CD14-positive monocyte (primary cell): ENCODE data around the gene FKBP2. TPM values are rescaled to one million over a fixed set of nuclear protein-coding genes. Genes with fewer than 3 reads are reported as not detected.

Experiments used
- DNase-seq, 3 donors: peaks; one replicate each; pipeline ENCODE4 v3.0.0-alpha.2; 2011 to 2022
- H2AFZ ChIP-seq: 2 replicates; pipeline ENCODE4 v1.6.0; 2012; ENCODE audit warnings: mild to moderate bottlenecking, low read depth, low read length, inconsistent platforms; ENCODE audit not compliant: insufficient read depth, poor library complexity, severe bottlenecking
- H3K27ac ChIP-seq, 2 donors: 1 replicate in 1 of 2; 2 replicates in 1 of 2; pipeline ENCODE4 v1.5.1; 2012 to 2013; ENCODE audit warnings: low read length in 2 of 2, control low read depth in 1 of 2, inconsistent platforms in 1 of 2, low read depth in 1 of 2, mild to moderate bottlenecking in 1 of 2
- H3K27me3 ChIP-seq, 2 donors: one replicate each; pipeline versions ENCODE4 v1.6.0 to v1.6.1; 2011 to 2013; ENCODE audit warnings: low read length in 2 of 2; ENCODE audit not compliant: control insufficient read depth in 2 of 2, insufficient read depth in 2 of 2
- H3K36me3 ChIP-seq, 2 donors: replicated peaks in 1 of 2; 1 replicate in 1 of 2; 2 replicates in 1 of 2; pipeline versions ENCODE4 v1.5.1 to v1.6.1; 2012 to 2013; ENCODE audit warnings: low read length in 2 of 2, control low read depth in 1 of 2, inconsistent platforms in 1 of 2, mild to moderate bottlenecking in 1 of 2; ENCODE audit not compliant: insufficient read depth in 2 of 2, control insufficient read depth in 1 of 2
- H3K4me1 ChIP-seq, 2 donors: 1 replicate in 1 of 2; 2 replicates in 1 of 2; pipeline versions ENCODE4 v1.5.1 to v1.6.1; 2012 to 2013; ENCODE audit warnings: low read length in 2 of 2, control low read depth in 1 of 2, inconsistent platforms in 1 of 2, mild to moderate bottlenecking in 1 of 2, moderate library complexity in 1 of 2; ENCODE audit not compliant: insufficient read depth in 2 of 2, control insufficient read depth in 1 of 2
- H3K4me2 ChIP-seq: replicated peaks from 2 replicates; pipeline ENCODE3; 2012; ENCODE audit warnings: low read length, moderate library complexity, mild to moderate bottlenecking; ENCODE audit not compliant: poor library complexity, severe bottlenecking; ENCODE audit errors: extremely low read depth
- H3K4me3 ChIP-seq, 3 experiments: fragments of 200-600 bp in 1 of 3; sonication (generic) in 1 of 3; replicated peaks in 1 of 3; 1 replicate in 2 of 3; 2 replicates in 1 of 3; pipeline ENCODE4 v1.5.1; 2011 to 2013; ENCODE audit warnings: low read length in 3 of 3, mild to moderate bottlenecking in 3 of 3, control low read depth in 2 of 3, low read depth in 2 of 3, inconsistent platforms in 1 of 3, moderate library complexity in 1 of 3
- H3K79me2 ChIP-seq: 2 replicates; pipeline ENCODE4 v1.6.0; 2012; ENCODE audit warnings: mild to moderate bottlenecking, control low read depth, inconsistent platforms, low read length, moderate library complexity; ENCODE audit not compliant: insufficient read depth
- H3K9ac ChIP-seq: 2 replicates; pipeline ENCODE4 v1.6.0; 2017; ENCODE audit warnings: low read length, mild to moderate bottlenecking; ENCODE audit not compliant: insufficient read depth, poor library complexity, severe bottlenecking
- H3K9me3 ChIP-seq, 2 donors: replicated peaks in 1 of 2; 1 replicate in 1 of 2; 2 replicates in 1 of 2; pipeline versions ENCODE4 v1.5.1 to v1.6.1; 2012 to 2013; ENCODE audit warnings: low read length in 2 of 2, control low read depth in 1 of 2; ENCODE audit not compliant: control insufficient read depth in 1 of 2, insufficient read depth in 1 of 2
- H4K20me1 ChIP-seq: 2 replicates; pipeline ENCODE4 v1.6.0; 2012; ENCODE audit warnings: mild to moderate bottlenecking, low read length, control low read depth, moderate library complexity; ENCODE audit not compliant: insufficient read depth
- H3K27ac Mint-ChIP-seq, 7 donors: one replicate each; pipeline ENCODE4 v1.8.0; 2020; ENCODE audit warnings: mild to moderate bottlenecking in 7 of 7, mixed read lengths in 7 of 7, moderate library complexity in 6 of 7, inconsistent platforms in 2 of 7
- H3K27me3 Mint-ChIP-seq, 3 donors: one replicate each; pipeline ENCODE4 v1.8.0; 2021 to 2022; ENCODE audit warnings: low read depth in 3 of 3, mild to moderate bottlenecking in 3 of 3, mixed read lengths in 3 of 3, moderate library complexity in 3 of 3, inconsistent platforms in 1 of 3
- H3K36me3 Mint-ChIP-seq, 2 donors: one replicate each; pipeline ENCODE4 v1.8.0; 2020; ENCODE audit warnings: mixed read lengths in 2 of 2, inconsistent platforms in 1 of 2, mild to moderate bottlenecking in 1 of 2
- H3K4me1 Mint-ChIP-seq: one replicate; pipeline ENCODE4 v1.8.0; 2020; ENCODE audit warnings: mild to moderate bottlenecking, mixed read lengths
- H3K4me3 Mint-ChIP-seq, 2 donors: one replicate each; pipeline ENCODE4 v1.8.0; 2020; ENCODE audit warnings: mild to moderate bottlenecking in 2 of 2, mixed read lengths in 2 of 2, moderate library complexity in 1 of 2
- H3K9me3 Mint-ChIP-seq, 7 donors: one replicate each; pipeline ENCODE4 v1.8.0; 2020 to 2022; ENCODE audit warnings: mixed read lengths in 7 of 7, mild to moderate bottlenecking in 6 of 7, moderate library complexity in 6 of 7, inconsistent platforms in 2 of 7
- WGBS: methylation state at CpG from one replicate; pipeline ENCODE4 v1.1.5; 2013; ENCODE audit warnings: missing lambda C conversion rate; ENCODE audit not compliant: insufficient coverage; 5-methylcytosine and 5-hydroxymethylcytosine counted together
- intact Hi-C, 2 donors: fragments of 100-400 bp; cut with micrococcal nuclease; formaldehyde crosslinking; loops; one replicate each; pipeline versions ENCODE4 v1.15.0 to v1.15.1; 2023
- polyA plus RNA-seq, 3 donors: library from polyadenylated mRNA; depleted of rRNA in 1 of 3; unstranded in 2 of 3; stranded (reverse) in 1 of 3; fragments of 300-500 nt in 2 of 3; fragments of >200 nt in 1 of 3; fragmentation: Illumina TruSeq in 2 of 3; gene quantifications; 1 replicate in 2 of 3; 2 replicates in 1 of 3; pipeline ENCODE4 v1.2.3, GENCODE V29; 2012 to 2021
- TF ChIP-seq, protein P1 (sequence below): fragments of 200-600 bp; IDR thresholded peaks from one replicate; pipeline ENCODE4 v1.8.0; 2022; ENCODE audit warnings: antibody characterized with exemption, mild to moderate bottlenecking

Gene FKBP2
- polyA plus RNA-seq, 3 donors = 38.9 to 80.7 (median 71.1) TPM

DNA sequence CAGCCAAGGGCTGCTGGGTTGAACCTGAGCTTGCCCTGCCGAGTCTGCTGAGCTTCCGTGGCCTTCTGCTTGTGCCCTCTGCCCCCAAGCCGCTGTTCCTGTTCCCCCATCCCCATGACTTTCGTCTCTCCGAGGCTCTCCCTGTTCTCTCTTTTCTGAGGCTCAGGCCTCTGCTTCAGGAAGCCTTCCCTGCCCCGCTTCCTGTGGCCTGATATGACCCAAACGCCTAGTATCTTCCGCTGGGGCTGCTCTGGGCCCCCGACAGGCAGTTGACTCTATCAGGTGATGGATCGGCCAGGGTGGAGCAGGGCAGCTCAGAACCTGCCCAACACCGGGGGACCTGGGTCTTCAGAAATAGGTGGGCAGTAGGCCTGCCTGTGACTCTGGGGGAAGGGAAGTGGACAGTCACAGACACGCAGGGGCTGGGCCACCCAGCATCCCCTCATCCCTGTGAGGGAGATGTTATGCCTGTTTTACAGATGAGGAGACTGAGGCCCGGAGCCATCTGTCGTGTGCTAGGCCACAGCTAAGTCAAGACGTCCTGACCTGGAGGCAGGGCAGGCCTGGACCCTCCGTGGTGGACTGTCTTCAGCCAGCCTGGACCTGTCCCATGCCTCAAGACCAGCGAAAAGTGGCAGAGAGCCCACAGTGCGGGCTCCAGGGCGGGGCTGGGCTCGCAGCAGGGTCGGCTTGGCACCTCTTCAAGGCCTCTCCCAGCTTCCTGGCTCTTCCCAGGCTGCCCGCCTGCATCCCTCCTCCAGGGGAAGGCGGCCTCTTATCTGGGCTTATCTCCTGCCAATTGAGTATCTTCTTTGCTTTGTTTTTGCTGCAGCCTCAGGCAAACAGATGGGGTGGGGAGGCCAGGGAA, 27.4 kb downstream of the FKBP2 start:
- DNase-seq = peak in 2 of 3 donors; percentile 38 to 49
- peak overlapping the region; percentile 89 for H3K4me2 ChIP-seq
- peaks cover 29% of the 10 kb centered on the region for H3K4me1 Mint-ChIP-seq
- peak overlapping the region; percentile 61 to 95 (median 67) for H3K4me3 ChIP-seq
- peaks cover 29 to 34% of the 10 kb centered on the region in 2 donors for H3K4me1 ChIP-seq
- peak overlapping the region; percentile 84 to 97 for H3K27ac ChIP-seq
- peak overlapping the region; percentile 94 to 98 for H3K4me3 Mint-ChIP-seq
- H3K36me3 Mint-ChIP-seq = peaks cover 24 to 35% of the 10 kb centered on the region in 2 donors
- no peaks in the 10 kb centered on the region for H4K20me1 ChIP-seq
- H3K27me3 Mint-ChIP-seq = no peaks in the 10 kb centered on the region
- no peaks in the 10 kb centered on the region for H3K9me3 ChIP-seq
- H3K27ac Mint-ChIP-seq = peak overlapping the region; percentile 96 to 99 (median 98)
- no peaks in the 10 kb centered on the region for H3K9me3 Mint-ChIP-seq
- TF ChIP-seq, protein P1, sequence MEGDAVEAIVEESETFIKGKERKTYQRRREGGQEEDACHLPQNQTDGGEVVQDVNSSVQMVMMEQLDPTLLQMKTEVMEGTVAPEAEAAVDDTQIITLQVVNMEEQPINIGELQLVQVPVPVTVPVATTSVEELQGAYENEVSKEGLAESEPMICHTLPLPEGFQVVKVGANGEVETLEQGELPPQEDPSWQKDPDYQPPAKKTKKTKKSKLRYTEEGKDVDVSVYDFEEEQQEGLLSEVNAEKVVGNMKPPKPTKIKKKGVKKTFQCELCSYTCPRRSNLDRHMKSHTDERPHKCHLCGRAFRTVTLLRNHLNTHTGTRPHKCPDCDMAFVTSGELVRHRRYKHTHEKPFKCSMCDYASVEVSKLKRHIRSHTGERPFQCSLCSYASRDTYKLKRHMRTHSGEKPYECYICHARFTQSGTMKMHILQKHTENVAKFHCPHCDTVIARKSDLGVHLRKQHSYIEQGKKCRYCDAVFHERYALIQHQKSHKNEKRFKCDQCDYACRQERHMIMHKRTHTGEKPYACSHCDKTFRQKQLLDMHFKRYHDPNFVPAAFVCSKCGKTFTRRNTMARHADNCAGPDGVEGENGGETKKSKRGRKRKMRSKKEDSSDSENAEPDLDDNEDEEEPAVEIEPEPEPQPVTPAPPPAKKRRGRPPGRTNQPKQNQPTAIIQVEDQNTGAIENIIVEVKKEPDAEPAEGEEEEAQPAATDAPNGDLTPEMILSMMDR = no peak
- peak overlapping the region; percentile 94 for H3K9ac ChIP-seq
- WGBS = 18% methylated on average over 20 of the region's 23 CpGs
- peaks cover 33 to 34% of the 10 kb centered on the region in 2 donors for H3K36me3 ChIP-seq
- H2AFZ ChIP-seq = peak overlapping the region; percentile 85
- intact Hi-C loops = loop anchor here (2.0 to 5.0 kb wide), 2 partner anchors 15 to 34 kb away; partner anchors contain the start of gene CATSPERZ (in 1 of the 2)
- peaks cover 8% of the 10 kb centered on the region for H3K79me2 ChIP-seq
- H3K27me3 ChIP-seq = no peaks in the 10 kb centered on the region

DNA sequence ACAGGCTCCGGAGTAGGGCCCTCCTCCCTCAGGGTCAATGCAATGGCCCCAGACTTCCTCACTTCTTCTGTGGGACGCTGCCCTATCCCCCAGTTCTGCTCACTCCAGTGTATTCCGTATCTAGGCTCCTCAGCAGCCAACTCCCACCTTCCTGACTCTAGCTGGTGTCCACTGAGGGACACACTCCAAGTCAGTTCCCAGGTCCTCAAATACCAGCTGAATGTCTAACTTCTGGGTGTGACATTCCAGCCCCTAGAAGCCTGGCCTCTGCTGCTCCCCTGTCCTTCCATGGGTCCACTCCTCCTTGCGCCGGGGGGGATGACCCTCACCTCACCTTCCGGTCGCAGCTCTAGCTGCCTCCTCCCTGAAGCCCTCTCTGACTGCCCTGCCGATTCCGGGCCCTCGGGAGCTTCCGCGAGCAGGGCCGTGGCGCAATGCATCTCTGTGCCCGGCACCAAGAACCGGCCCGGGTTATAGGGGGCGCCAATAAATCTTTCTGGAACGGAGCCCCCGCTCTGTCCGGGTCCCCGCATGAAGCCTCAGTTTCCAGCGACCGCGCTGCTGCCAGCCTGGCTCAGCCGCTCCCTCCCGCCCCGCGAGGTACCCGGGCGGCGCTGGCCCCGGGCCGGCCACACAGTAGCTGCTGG, 28.1 kb downstream of the FKBP2 start:
- H3K36me3 ChIP-seq = peaks cover 25 to 26% of the 10 kb centered on the region in 2 donors
- DNase-seq = peak; percentile 51 to 69 (median 55)
- Mint-ChIP-seq H3K36me3 (peaks cover 20 to 31% of the 10 kb centered on the region in 2 donors), H3K27ac (peak overlapping the region; percentile 96 to 99 (median 98)), H3K9me3 (no peaks in the 10 kb centered on the region), H3K4me1 (peaks cover 29% of the 10 kb centered on the region), H3K4me3 (peak overlapping the region; percentile 94 to 98), H3K27me3 (no peaks in the 10 kb centered on the region)
- no peaks in the 10 kb centered on the region for H3K9me3 ChIP-seq
- H3K4me3 ChIP-seq = peak overlapping the region; percentile 61 to 95 (median 67)
- H3K4me2 ChIP-seq = peak overlapping the region; percentile 89
- peak overlapping the region; percentile 85 for H2AFZ ChIP-seq
- TF ChIP-seq, protein P1 = no peak
- no peaks in the 10 kb centered on the region for H4K20me1 ChIP-seq
- 0% methylated on average over 33 of the region's 34 CpGs for WGBS
- H3K4me1 ChIP-seq = peaks cover 29 to 34% of the 10 kb centered on the region in 2 donors
- peak overlapping the region; percentile 94 for H3K9ac ChIP-seq
- intact Hi-C loops = loop anchor here (2.0 to 5.0 kb wide), 2 partner anchors 16 to 33 kb away; partner anchors contain the start of gene CATSPERZ (in 1 of the 2)
- peak overlapping the region; percentile 84 to 97 for H3K27ac ChIP-seq
- H3K79me2 ChIP-seq = peaks cover 8% of the 10 kb centered on the region
- no peaks in the 10 kb centered on the region for H3K27me3 ChIP-seq
